Measurements from ENCODE around the gene ACP3. TPM values are rescaled to one million over a fixed set of nuclear protein-coding genes. Genes with fewer than 3 reads are reported as not detected.
"Not testable (repeated sequence)": the region's sequence is repeated elsewhere in the genome, so short reads cannot be mapped to it uniquely, and the experiment has no call there.

ACP3 gene, protein sequence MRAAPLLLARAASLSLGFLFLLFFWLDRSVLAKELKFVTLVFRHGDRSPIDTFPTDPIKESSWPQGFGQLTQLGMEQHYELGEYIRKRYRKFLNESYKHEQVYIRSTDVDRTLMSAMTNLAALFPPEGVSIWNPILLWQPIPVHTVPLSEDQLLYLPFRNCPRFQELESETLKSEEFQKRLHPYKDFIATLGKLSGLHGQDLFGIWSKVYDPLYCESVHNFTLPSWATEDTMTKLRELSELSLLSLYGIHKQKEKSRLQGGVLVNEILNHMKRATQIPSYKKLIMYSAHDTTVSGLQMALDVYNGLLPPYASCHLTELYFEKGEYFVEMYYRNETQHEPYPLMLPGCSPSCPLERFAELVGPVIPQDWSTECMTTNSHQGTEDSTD
- 0.80 and 1.7 TPM in 2 replicates for total RNA-seq (2014; rRNA removed)
- polyA plus RNA-seq (2012) = not detected

GRCh38 chr3:132317229-132317948, at the start of gene ACP3:
TSS of gene ACP3 (plus strand) at chr3:132317407. CDS start at chr3:132317457, 50 bp downstream.
- DNase-seq (ENCODE audit: low read depth) = peak; percentile 40

DNA sequence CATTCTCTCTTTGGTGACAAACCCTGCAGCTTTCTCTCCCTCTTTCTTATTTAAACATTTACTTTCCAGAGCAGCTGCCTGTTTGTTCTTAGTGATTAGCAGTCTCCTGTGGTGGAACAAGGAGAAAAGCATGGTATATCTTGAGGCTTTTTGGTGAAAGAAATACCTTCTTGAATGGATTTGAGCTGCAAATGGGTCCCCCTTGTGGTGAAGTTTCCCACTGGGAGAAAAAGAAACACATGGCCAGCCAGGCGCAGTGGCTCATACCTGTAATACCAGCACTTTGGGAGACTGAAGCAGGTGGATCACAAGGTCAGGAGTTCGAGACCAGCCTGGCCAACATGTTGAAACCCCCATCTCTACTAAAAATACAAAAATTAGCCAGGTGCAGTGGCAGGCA, 48.3 kb upstream of the ACP3 start:
- peak; percentile 14 for DNase-seq (ENCODE audit: low read depth)

GRCh38 chr3:132273036-132273435, 44.2 kb upstream of the ACP3 start:
- DNase-seq (ENCODE audit: low read depth) = no peak

DNA sequence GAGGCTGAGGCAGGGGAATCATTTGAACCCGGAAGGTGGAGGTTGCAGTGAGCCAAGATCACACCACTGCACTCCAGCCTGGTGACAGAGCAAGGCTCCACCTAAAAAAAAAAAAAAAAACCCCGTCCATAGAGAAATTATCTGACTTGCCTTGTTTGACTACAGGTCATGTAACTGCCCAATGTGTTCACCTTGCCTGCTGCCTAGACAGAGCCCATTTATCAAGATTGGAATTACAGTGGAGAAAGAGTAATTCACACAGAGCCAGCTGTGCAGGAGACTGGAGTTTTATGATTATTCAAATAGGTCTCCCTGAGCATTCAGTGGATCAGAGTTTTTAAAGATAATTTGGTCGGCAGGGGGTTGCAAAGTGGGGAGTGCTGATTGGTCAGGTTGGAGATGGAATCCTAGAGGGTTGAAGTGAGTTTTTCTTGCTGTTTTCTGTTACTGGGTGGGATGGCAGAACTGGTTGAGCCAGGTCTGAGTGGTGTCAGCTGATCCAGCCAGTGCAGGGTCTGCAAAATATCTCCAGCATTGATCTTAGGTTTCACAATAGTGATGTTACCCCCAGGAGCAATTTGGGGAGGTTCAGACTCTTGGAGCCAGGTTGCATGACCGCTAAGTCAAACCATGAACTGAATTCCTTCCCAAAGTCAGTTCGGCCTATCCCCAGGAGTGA, 40.8 kb upstream of the ACP3 start:
- DNase-seq (ENCODE audit: low read depth) = no peak

DNA sequence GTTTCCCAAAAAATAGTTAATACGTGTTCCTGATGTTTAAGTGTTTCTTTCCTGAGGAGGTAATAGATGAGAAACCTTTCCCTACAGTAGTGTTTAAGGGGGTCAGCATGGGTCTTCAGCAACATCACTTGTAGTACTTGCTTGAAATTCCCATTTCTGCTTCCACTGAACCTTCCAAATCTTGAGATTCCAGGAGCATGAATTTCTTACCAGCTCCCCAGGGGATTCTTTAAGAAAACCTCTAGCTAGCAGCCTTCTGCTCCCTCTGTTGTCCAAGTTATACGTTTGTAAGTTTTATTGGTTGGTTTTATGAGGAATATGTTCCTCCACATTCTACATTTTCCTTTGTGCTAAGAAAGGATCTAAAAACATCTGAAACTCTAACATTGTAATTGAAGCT, 38.2 kb upstream of the ACP3 start:
- DNase-seq (ENCODE audit: low read depth) = peak; percentile 17

DNA sequence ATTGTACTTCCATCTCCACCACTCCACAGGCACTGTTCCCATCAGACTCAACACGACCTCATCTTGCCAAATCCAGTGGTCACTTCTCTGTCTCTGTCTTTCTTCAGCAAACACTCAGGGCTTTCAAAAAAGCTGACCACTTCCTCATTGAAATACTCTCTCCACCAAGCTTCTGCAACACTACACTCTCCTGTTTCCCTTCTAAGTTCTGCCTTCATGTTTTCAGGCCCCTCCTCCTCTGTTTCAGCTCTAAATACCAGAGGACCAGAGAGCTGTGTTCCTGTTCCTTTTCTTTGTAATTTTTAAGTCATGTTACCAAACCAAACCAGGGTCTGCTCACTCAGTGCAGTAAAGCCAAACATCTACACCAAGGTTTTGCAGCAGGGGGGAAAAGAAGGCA, 33.8 kb upstream of the ACP3 start:
- peak; percentile 13 for DNase-seq (ENCODE audit: low read depth)

- DNase-seq (ENCODE audit: low read depth) = no peak
These were observed 33.2 kb upstream of the ACP3 start for GRCh38 chr3:132283916-132284405.

- DNase-seq (ENCODE audit: low read depth) = no peak
These were observed 32.2 kb upstream of the ACP3 start for GRCh38 chr3:132284781-132285619.

GRCh38 chr3:132285620-132285945, 31.6 kb upstream of the ACP3 start:
- no peak for DNase-seq (ENCODE audit: low read depth)

DNA sequence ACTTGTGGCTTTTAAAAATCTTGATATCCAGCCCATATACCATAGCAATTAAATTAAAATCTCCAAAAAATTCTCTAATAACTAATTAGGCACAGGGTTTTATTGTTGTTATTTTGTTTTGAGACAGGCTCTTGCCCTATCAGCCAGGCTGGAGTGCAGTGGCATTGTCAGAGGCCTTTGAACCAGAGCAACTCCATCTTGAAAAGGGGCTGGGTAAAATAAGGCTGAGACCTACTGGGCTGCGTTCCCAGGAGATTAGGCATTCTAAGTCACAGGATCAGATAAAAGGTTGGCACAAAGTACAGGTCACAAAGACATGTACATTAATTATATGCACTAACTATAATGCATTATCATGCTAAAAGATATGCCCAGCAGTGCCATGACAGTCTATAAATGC, 31.2 kb upstream of the ACP3 start:
- DNase-seq (ENCODE audit: low read depth) = no peak

- DNase-seq (ENCODE audit: low read depth) = no peak
These were observed 28.9 kb upstream of the ACP3 start for GRCh38 chr3:132288357-132288756.

GRCh38 chr3:132289316-132289715, 27.9 kb upstream of the ACP3 start:
- DNase-seq (ENCODE audit: low read depth) = no peak

- peak; percentile 48 for DNase-seq (ENCODE audit: low read depth)
These were observed 26.4 kb upstream of the ACP3 start for GRCh38 chr3:132290833-132291232.

- DNase-seq (ENCODE audit: low read depth) = no peak
These were observed 25.2 kb upstream of the ACP3 start for GRCh38 chr3:132292042-132292441.

DNA sequence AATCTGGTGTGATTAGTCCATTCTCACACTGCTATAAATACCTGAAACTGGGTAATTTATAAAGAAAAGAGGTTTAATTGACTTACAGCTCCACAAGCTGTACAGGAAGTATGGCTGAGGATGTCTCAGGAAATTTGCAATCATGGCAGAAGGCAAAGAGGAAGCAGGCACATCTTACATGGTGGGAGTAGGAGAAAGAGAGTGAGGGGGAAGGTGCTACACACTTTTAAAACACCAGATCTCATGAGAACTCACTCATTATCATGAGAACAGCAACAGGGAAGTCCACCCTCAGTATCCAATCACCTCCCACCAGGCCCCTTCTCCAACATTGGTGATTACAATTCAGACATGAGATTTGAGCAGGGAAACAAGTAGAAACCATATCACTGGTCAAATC, 24.0 kb upstream of the ACP3 start:
- no peak for DNase-seq (ENCODE audit: low read depth)

DNA sequence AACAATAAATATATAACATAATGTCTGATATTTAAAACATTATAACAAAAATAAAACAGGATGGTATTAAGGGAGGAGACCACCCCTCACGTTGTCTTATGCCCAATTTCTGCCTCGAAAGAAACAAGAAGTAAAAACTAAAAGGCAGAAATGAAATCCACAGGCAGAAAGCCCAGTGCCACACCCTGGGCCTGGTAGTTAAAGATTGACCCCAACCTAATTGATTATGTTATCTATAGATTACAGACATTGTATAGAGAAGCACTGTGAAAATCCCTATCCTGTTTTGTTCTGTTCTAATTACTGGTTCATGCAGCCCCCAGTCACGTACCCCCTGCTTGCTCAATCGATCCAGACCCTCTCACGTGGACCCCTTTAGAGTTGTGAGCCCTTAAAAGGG, 22.3 kb upstream of the ACP3 start:
- no peak for DNase-seq (ENCODE audit: low read depth)

- not testable (repeated sequence) for DNase-seq (ENCODE audit: low read depth)
These were observed 13.6 kb upstream of the ACP3 start for GRCh38 chr3:132303336-132304201.

GRCh38 chr3:132304351-132304750, 12.9 kb upstream of the ACP3 start:
- DNase-seq (ENCODE audit: low read depth) = not testable (repeated sequence)

DNA sequence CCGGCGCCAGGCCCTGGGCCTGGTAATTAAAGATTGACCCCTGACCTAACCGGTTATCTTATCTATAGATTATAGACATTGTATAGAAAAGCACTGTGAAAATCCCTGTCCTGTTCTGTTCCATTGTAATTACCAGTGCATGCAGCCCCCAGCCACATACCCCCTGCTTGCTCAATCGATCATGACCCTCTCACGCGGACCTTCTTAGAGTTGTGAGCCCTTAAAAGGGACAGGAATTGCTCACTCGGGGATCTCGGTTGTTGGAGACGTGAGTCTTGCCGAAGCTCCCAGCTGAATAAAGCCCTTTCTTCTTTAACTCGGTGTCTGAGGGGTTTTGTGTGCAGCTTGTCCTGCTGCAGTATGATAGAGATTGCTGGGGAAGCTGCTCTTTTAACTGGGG, 7.2 kb upstream of the ACP3 start:
- DNase-seq (ENCODE audit: low read depth) = not testable (repeated sequence)

GRCh38 chr3:132311316-132311715, 5.9 kb upstream of the ACP3 start:
- DNase-seq (ENCODE audit: low read depth) = no peak
